Measurements from ENCODE around the gene SERTM1. TPM values are rescaled to one million over a fixed set of nuclear protein-coding genes. Genes with fewer than 3 reads are reported as not detected.

Gene SERTM1
- polyA plus RNA-seq, 3 donors from 2014 or later = not detected

- Mint-ChIP-seq H3K27ac (no peak overlapping the region), H3K4me3 (no peak overlapping the region)
Observed at GRCh38 chr13:36681894-36682624, 8.2 kb downstream of the SERTM1 start.

GRCh38 chr13:36683701-36684100, 9.9 kb downstream of the SERTM1 start:
- H3K4me1 Mint-ChIP-seq = no peaks in the 10 kb centered on the region
- H3K27me3 Mint-ChIP-seq (ENCODE audit: low read depth in 3 of 3) = no peaks in the 10 kb centered on the region
- no peak overlapping the region for H3K27ac Mint-ChIP-seq
- DNase-seq = no peak
- H3K4me3 Mint-ChIP-seq = no peak overlapping the region
- H3K9me3 Mint-ChIP-seq = peaks cover 0 to 7% (median 0%) of the 10 kb centered on the region in 6 donors
- no peaks in the 10 kb centered on the region for H3K36me3 Mint-ChIP-seq

More at GRCh38 chr13:36681894-36682624, 8.2 kb downstream of the SERTM1 start:
- Mint-ChIP-seq H3K4me1 (no peaks in the 10 kb centered on the region), H3K36me3 (no peaks in the 10 kb centered on the region), H3K9me3 (peaks cover 0 to 9% (median 0%) of the 10 kb centered on the region in 6 donors), H3K27me3 (ENCODE audit: low read depth in 3 of 3) (peaks cover 0 to 3% (median 0%) of the 10 kb centered on the region in 3 donors)
- DNase-seq = no peak

- no peak for DNase-seq
- Mint-ChIP-seq H3K27ac (no peak overlapping the region), H3K4me3 (no peak overlapping the region), H3K9me3 (peaks cover 0 to 6% (median 0%) of the 10 kb centered on the region in 6 donors), H3K36me3 (no peaks in the 10 kb centered on the region), H3K27me3 (ENCODE audit: low read depth in 3 of 3) (peaks cover 0 to under 1% (median 0%) of the 10 kb centered on the region in 3 donors), H3K4me1 (no peaks in the 10 kb centered on the region)
Observed at GRCh38 chr13:36685927-36686326, 12.1 kb downstream of the SERTM1 start.

- Mint-ChIP-seq H3K9me3 (peaks cover 0 to 5% (median 0%) of the 10 kb centered on the region in 6 donors), H3K4me1 (no peaks in the 10 kb centered on the region), H3K27me3 (ENCODE audit: low read depth in 3 of 3) (peaks cover 0 to 6% (median 3%) of the 10 kb centered on the region in 3 donors), H3K27ac (no peak overlapping the region), H3K4me3 (no peak overlapping the region), H3K36me3 (no peaks in the 10 kb centered on the region)
- no peak for DNase-seq
Observed at GRCh38 chr13:36696410-36697010, 22.7 kb downstream of the SERTM1 start.

- Mint-ChIP-seq H3K4me1 (no peaks in the 10 kb centered on the region), H3K4me3 (no peak overlapping the region), H3K36me3 (no peaks in the 10 kb centered on the region), H3K27ac (no peak overlapping the region), H3K27me3 (ENCODE audit: low read depth in 3 of 3) (peaks cover 0 to 6% (median 3%) of the 10 kb centered on the region in 3 donors), H3K9me3 (peaks cover 0 to 7% (median 0%) of the 10 kb centered on the region in 6 donors)
- no peak for DNase-seq
Observed at GRCh38 chr13:36700170-36700569, 26.4 kb downstream of the SERTM1 start.

GRCh38 chr13:36706755-36707154, 32.9 kb downstream of the SERTM1 start:
- Mint-ChIP-seq H3K4me1 (no peaks in the 10 kb centered on the region), H3K27me3 (ENCODE audit: low read depth in 3 of 3) (peaks cover 0 to 3% (median 0%) of the 10 kb centered on the region in 3 donors), H3K27ac (no peak overlapping the region), H3K36me3 (no peaks in the 10 kb centered on the region), H3K4me3 (no peak overlapping the region), H3K9me3 (peaks cover 0 to 2% (median 0%) of the 10 kb centered on the region in 6 donors)
- no peak for DNase-seq

GRCh38 chr13:36709136-36709890, 35.5 kb downstream of the SERTM1 start:
- no peaks in the 10 kb centered on the region for H3K4me1 Mint-ChIP-seq
- H3K36me3 Mint-ChIP-seq = no peaks in the 10 kb centered on the region
- no peak overlapping the region for H3K4me3 Mint-ChIP-seq
- peaks cover 0 to 3% (median 0%) of the 10 kb centered on the region in 3 donors for H3K27me3 Mint-ChIP-seq (ENCODE audit: low read depth in 3 of 3)
- no peak overlapping the region for H3K27ac Mint-ChIP-seq
- peaks cover 0 to 4% (median 0%) of the 10 kb centered on the region in 6 donors for H3K9me3 Mint-ChIP-seq
- no peak for DNase-seq

- no peak for DNase-seq
- no peaks in the 10 kb centered on the region for H3K36me3 Mint-ChIP-seq
- peaks cover 0 to 4% (median 0%) of the 10 kb centered on the region in 6 donors for H3K9me3 Mint-ChIP-seq
- no peaks in the 10 kb centered on the region for H3K4me1 Mint-ChIP-seq
- H3K4me3 Mint-ChIP-seq = no peak overlapping the region
- H3K27me3 Mint-ChIP-seq (ENCODE audit: low read depth in 3 of 3) = peaks cover 0 to 7% (median 0%) of the 10 kb centered on the region in 3 donors
- H3K27ac Mint-ChIP-seq = no peak overlapping the region
Observed at GRCh38 chr13:36710396-36710795, 36.6 kb downstream of the SERTM1 start.

GRCh38 chr13:36712290-36712689, 38.5 kb downstream of the SERTM1 start:
- Mint-ChIP-seq H3K36me3 (no peaks in the 10 kb centered on the region), H3K27ac (no peak overlapping the region), H3K9me3 (peaks cover 0 to 6% (median 0%) of the 10 kb centered on the region in 6 donors), H3K4me1 (no peaks in the 10 kb centered on the region), H3K4me3 (no peak overlapping the region), H3K27me3 (ENCODE audit: low read depth in 3 of 3) (peaks cover 0 to 4% (median 0%) of the 10 kb centered on the region in 3 donors)
- DNase-seq = no peak

- Mint-ChIP-seq H3K27me3 (ENCODE audit: low read depth in 3 of 3) (peaks cover 0 to 4% (median 0%) of the 10 kb centered on the region in 3 donors), H3K4me3 (no peak overlapping the region), H3K36me3 (no peaks in the 10 kb centered on the region), H3K27ac (no peak overlapping the region), H3K9me3 (peaks cover 0 to 6% (median 0%) of the 10 kb centered on the region in 6 donors), H3K4me1 (no peaks in the 10 kb centered on the region)
- DNase-seq = no peak
Observed at GRCh38 chr13:36712770-36713169, 39.0 kb downstream of the SERTM1 start.

- Mint-ChIP-seq H3K4me3 (no peak overlapping the region), H3K9me3 (peaks cover 0 to 6% (median 0%) of the 10 kb centered on the region in 6 donors), H3K36me3 (no peaks in the 10 kb centered on the region), H3K27me3 (ENCODE audit: low read depth in 3 of 3) (peaks cover 0 to 4% (median 4%) of the 10 kb centered on the region in 3 donors), H3K27ac (no peak overlapping the region), H3K4me1 (no peaks in the 10 kb centered on the region)
- DNase-seq = no peak
Observed at GRCh38 chr13:36713887-36714286, 40.1 kb downstream of the SERTM1 start.

- Mint-ChIP-seq H3K36me3 (no peaks in the 10 kb centered on the region), H3K4me1 (no peaks in the 10 kb centered on the region), H3K27me3 (ENCODE audit: low read depth in 3 of 3) (peaks cover 0 to 11% (median 4%) of the 10 kb centered on the region in 3 donors), H3K27ac (no peak overlapping the region), H3K4me3 (no peak overlapping the region), H3K9me3 (peaks cover 0 to 6% (median 0%) of the 10 kb centered on the region in 6 donors)
- DNase-seq = no peak
Observed at GRCh38 chr13:36715841-36716240, 42.0 kb downstream of the SERTM1 start.

- Mint-ChIP-seq H3K4me3 (no peak overlapping the region), H3K27ac (no peak overlapping the region), H3K9me3 (peaks cover 0 to 4% (median 0%) of the 10 kb centered on the region in 6 donors), H3K36me3 (no peaks in the 10 kb centered on the region), H3K27me3 (ENCODE audit: low read depth in 3 of 3) (peaks cover 0 to 18% (median 7%) of the 10 kb centered on the region in 3 donors), H3K4me1 (no peaks in the 10 kb centered on the region)
- DNase-seq = no peak
Observed at GRCh38 chr13:36717017-36717416, 43.2 kb downstream of the SERTM1 start.

Data from immature natural killer cell (primary cell).